HPDE6-E6E7 (cell line): ENCODE results near the gene CEP57.
A peak's percentile ranks its signal among the peaks of the same experiment; 100 is the strongest.
"Not testable (repeated sequence)": the region's sequence is repeated elsewhere in the genome, so short reads cannot be mapped to it uniquely, and the experiment has no call there.

ENCODE experiments used
- DNase-seq: peaks from one replicate; pipeline ENCODE4 v3.0.0; 2011; ENCODE audit warnings: missing footprints; ENCODE audit errors: extremely low spot score

The CEP57 gene

DNA sequence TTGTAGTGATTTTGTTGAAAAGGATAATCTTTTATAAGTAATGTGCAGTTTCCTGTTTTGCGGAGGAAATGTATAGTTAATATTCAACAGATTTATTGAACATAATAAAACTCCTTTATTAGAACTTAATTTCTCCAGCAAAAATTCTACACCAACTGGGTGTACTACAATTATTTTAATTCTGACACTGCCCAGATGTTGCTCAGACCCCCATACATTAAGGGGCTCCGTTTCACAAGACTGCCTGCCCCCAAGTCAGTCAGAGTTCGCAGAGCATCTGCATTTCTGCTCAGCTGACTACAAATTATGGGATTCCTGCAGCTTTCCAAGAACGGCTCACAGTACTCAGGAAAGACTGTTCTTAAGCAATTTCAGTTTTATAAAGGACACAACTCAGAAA is 6.2 kb downstream of the CEP57 start:
- no peak for DNase-seq

DNA sequence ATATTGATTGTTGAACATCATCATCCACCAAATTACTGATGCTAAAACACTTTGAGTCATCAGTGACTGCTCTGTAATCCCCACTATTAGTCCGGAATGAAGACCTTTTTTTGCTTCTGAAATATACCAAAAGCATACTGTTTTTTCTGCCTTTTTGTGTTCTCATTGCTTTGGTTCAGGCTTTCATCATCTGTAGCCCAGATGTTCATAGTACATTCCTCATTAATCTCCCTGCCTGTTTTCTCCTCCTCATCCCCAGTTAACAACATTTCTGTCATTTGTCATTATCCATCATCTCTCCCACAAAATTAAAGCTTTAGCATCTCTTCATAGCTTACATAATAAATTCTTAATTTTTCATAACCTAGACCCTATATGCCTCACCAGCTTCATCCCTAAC is 9.2 kb downstream of the CEP57 start:
- no peak for DNase-seq

DNA sequence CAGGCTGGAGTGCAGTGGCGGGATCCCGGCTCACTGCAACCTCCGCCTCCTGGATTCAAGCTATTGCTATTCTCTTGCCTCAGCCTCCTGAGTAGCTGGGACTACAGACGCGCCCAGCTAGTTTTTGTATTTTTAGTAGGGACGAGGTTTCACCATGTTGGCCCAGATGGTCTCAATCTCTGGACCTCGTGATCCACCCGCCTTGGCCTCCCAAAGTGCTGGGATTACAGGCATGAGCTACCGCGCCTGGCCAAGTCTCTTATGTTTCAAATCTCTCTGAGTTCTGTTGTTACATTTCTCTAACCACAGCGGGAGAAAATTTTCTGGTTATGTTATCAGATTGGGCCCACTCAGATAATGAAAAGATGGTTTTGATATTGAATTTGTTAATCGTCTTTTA is 10.1 kb downstream of the CEP57 start:
- no peak for DNase-seq

DNA sequence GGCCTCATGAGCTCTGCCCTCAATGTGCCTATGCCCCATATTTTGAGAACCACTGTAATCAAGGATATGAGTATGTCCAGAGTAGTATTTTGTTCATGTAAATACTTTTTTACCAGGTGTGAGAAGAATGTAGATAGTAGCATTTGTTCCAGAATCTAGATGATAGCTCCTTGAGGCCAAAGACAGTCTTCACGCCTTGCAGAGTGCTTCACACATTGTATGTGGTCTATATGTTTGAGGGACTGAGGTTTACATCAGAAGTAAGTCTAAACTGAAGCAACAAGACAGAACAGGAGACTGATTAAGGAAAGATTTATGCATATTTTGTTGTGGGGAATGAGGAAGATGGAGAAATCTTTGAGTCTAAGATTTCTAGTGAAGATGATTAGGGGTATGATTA is 12.5 kb downstream of the CEP57 start:
- DNase-seq = no peak

DNA sequence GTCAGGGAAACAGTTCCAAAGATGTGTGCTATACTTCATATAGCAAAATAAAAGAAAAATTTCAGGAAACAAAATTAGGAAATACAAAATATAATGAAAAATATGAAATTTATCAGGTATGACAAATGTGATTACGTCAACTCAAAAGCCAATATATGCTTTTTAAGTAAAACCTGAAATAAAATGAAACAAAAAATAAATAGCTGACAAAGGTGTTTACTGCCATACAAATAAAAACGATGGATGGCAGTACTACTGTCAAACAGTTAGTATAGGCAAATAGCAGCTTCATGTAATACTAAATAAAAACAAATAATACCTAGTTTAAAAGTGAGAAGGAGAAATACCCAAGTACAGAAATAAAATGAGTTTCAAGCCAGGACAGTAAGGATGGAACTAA is 13.7 kb downstream of the CEP57 start:
- DNase-seq = no peak

DNA sequence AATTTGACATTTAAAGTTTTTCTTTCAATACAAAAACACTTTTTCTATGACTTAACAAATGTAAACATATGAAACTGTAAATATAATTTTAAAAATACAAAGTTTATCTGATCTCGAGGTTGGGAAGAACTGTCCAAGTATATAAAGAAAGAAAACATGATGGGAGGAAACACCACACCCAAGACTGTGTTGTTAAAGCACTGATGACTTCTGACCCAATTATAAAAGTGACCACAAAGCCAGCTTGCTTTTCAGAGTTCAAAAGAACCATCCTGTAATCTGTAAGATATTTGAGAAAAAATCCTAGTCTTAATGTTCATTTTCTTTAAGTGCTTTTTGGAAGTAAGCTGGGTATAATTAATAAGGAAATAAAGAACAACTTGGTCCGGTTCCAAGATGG is 15.6 kb downstream of the CEP57 start:
- DNase-seq = no peak

DNA sequence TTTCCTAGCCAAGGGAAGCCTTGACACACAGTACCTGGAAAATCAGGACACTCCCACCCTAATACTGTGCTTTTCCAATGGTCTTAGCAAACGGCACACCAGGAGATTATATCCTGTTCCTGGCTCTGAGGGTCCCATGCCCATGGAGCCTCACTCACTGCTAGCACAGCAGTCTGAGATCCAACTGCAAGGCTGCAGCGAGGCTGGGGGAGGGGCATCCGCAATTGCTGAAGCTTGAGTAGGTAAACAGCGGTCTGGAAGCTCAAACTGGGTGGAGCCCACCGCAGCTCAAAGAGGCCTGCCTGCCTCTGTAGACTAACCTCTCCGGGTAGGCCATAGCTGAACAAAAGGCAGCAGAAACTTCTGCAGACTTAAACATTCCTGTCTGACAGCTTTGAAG is 16.2 kb downstream of the CEP57 start:
- not testable (repeated sequence) for DNase-seq

DNA sequence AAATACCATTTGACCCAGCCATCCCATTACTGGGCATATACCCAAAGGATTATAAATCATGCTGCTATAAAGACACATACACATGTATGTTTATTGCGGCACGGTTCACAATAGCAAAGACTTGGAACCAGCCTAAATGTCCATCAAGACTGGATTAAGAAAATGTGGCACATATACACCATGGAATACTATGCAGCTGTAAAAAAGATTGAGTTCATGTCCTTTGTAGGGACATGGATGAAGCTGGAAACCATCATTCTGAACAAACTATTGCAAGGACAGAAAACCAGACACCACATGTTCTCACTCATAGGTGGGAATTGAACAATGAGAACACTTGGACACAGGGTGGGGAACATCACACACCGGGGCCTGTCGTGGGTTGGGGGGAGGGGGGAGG is 20.8 kb downstream of the CEP57 start:
- not testable (repeated sequence) for DNase-seq

DNA sequence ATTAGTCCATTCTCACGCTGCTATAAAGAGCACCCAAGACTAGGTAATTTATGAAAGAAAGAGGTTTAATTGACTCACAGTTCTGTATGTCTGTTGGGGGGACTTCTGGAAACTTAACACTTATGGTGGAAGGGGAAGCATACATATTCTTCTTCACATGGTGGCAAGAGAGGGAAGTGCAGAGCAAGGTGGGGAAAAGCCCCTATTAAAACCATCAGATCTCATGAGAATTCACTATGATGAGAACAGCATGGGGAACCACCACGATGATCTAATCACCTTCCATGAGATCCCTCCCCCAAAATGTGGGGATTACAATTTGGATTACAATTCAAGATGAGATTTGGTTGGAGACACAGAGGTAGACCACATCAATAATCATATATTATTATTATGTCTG is 25.7 kb downstream of the CEP57 start:
- DNase-seq = no peak

DNA sequence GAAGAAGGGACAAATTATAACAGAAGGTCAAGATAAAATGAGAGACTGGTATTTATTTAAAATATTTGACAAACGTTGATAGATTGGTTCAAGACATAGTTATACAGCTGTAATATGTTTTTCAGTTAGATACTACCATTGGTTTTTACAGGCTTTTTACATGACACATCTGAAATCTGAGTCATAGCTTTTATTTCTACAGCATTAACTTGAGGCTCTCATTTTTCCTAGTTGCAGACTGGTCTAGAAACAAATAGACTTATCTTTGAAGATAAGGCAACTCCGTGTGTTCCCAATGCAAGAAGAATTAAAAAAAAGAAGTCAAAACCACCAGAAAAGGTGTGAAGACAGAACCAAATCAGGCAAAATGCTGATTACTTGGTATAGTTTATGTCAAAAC is 31.3 kb downstream of the CEP57 start:
- no peak for DNase-seq

DNA sequence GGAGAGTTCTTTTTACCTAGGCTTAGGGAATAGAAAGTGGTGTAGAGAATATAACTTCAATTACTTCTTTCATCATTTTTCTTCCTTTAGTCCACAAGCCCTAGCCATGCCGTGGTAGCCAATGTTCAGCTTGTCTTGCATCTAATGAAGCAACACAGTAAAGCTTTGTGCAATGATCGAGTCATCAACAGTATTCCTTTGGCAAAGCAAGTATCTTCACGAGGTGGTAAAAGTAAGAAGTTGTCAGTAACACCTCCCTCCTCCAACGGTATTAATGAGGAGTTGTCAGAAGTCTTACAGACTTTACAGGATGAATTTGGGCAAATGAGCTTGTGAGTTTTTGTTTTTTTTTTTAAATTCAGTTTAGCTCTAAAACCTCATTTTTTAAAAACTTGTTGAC is 37.4 kb downstream of the CEP57 start:
- no peak for DNase-seq

DNA sequence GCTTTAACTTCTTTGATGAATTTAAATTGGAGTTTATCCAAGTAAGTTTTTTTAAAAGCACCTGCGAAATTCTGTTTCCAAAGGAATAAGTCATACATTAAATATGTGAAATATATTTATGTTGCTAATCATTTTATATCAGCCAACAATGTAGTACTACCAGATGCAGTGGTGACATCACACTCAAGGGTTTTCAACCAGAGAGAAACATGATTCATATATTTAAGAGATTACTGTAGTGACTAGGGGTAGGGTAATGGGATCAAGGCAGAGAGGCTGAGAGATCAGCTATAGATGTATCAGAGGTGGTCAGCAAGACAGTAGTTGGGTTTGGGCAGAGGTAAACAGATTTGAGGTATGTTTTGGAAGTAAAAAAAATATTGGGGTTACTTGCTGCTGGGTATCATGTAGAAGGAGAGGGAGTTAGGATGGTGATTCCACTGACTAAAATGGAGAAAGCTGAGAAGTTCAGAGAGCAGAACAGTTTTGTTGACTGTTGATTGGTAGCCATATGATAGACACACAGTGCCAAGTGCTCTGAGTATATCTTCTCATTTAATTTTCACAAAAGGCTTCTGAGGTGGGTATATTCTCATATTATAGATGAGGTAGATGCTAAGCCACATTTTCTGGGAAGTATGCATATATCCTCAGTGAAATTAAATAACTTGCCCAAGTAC is 39.4 kb downstream of the CEP57 start:
- DNase-seq = no peak

DNA sequence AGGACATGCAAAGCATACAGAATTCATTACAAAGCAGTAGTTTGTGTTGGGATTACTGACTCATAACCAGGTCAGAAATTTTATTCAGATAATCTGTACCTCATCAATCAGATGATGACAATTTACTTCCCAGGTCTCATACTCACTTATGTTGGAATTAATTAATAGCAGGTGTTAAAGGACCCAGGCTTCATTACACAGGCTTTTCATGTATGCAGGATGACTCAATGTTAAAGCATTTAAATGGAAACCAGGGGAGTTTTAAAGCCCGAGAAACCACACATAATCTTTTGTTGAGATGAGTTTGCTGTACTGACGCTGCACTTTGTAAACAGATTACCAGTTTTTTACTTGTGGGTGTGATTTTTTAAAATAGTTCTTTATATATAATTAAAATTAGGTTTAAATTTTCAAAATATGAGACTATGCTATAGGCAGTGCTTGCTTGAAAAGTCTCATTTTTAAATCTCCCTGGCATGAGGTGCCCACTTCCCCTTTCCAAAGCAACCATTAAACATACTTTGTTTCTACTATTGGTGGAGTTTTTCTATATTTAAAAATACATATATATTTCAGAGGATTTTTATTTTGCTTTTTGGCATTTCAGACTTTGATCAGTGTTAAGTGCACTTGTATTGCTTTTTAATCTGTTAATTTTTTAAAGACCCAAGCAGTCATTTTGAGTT is 41.0 kb downstream of the CEP57 start:
- no peak for DNase-seq

DNA sequence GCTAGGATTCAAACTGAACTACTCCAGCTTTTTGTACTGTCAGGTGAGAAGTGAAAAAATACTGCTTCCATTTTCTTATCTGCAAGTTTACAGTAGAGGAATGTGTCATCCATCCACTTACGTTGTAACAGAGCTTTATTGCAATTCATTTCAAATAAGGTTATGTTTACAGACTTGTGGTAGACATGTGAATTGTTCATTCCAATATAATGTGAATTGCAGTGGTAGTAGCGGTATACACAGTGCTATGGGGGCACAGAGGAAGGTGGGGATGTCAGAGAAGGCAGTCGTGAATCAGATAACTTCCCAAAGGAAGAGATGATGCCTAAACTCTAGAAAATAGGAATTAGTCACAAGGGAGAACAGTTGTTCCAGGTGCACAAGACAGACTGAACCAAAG is 42.5 kb downstream of the CEP57 start:
- no peak for DNase-seq

DNA sequence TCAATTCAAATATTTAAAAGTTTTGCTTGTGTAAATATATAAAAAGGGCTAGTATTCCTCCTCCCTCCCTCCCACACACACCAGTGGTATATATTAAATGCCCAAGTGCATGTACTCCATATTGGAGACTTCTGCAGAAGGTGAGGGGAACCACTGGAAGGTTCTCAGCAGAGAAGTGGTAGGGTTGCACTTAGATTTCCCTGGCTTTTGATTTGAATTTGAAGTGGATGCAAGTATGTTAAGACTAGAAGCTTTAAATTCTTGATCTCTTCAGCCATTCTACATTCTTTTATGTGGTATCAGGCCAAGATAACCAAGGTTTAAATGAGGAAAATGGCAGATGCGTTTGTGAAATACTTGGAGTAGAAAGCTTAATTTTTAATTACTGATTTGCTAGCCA is 43.1 kb downstream of the CEP57 start:
- no peak for DNase-seq

DNA sequence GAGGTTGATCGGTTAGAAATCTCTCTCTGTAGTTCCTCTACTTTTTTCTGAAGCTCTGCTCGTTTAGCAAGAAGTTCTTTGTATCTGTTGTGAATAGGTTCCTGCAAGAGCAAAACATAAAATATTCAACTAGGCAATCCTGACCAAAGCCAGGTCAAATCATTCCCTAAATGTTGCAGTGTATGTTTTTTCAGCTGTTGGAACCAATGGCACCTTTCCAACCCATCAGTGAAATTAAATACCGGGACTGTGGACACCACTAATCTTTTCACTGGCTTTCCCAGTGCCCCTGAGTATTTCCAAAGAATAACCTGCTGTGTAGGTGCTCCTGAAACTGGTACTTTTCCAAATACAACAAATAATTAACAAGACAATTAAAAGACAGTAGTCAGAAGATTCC is 45.1 kb downstream of the CEP57 start:
- DNase-seq = no peak

DNA sequence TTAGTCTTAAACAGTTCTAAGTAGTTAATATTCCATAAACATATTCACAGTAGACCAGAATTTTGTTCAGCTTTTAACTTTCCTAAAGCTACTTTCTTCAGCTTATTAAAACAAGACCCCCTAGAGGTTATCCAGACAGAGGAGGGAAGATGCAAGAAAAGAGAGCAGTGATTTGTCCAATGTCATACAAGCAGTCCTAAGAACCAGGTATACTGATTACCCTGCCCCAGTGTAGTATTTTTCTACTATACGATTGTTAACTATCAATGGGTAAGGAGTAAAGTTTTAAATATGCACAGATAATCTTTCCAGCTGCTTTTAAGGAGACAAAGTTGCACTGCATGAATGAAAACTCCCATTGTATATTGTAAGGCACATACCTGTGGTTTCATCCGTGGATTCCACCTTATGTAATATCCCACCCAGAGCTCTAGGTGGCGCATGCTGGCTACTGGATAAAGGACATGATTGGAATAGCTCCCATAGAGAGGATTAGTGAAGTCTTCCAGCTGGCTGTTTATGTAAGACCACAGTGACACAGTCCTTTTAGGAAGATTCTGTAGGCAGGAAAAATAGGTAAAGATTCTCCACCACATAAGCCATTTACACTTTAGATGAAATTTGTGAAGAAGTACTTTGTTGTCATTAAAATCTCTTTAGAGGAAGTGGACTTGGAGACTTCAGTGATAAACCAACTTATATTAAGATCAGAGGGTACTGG is 45.6 kb downstream of the CEP57 start:
- DNase-seq = peak; percentile 53

DNA sequence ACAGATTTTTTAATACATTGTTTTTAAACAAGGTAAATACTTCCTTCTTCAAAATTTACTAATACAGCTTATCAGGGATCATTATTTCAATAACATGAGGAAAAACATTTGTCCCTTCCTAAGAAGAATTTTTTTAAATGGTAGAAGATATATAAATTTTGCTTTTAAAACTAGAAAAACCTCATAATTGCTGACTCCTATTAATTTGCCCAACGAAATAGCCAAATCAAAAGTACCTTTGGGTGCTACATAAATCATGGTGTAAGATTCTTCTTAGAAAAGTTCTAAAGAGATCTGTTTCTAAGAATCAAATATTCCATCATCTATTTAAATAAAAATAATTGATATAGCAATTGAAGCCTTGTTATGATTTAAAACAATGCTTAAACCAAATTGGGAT is 54.9 kb downstream of the CEP57 start:
- DNase-seq = no peak

DNA sequence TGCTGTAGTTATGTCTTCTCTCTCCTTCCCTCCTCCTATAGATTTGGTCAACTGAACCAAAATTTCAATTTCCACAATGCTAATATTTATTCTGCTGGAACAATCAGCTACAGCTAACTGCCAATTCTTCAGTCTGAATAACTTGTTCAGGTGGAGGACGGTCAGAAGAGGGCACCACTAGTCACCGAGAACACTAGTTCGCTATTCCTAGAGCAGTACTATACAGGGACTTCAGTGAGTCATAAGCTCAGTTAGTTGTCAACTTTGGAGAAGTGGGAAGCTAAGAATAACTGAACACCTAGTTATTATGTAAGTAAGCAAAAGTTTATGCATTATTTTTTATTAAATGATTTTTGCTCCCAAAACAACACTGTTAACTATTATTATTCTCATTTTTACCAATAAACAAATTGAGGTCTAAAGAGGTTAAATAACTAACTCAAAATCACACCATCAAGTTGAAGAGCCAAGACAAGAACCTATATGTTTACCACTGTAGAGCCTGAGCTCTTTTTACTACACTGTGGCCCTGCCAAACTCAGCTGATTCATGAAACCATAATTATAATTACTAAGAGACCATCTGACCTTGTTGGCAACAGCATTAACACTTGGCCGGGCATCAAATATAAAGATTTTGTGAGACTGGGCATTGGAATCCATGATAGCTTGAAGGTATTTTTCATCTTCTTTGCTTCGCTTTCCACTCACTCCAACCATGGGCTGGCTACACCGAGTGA is 59.0 kb downstream of the CEP57 start:
- DNase-seq = peak; percentile 25

DNA sequence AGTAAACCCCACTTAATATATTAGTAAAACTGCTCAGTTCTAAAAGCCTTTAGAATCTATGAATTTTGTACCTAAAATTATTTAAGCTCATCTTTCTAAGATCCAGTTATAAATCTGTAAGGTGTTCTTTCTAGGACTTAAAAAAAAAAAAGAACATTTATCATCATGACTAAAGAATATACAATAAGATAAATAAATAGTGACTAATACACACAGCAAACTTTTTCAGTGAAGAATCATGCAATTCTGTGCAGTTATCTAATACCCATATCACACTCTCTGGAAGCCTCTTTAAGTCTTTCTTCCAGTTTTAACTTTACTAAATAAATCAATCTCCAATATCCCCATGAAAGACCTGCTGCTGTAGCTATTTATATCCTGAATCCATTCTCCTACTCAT is 59.8 kb downstream of the CEP57 start:
- DNase-seq = no peak

DNA sequence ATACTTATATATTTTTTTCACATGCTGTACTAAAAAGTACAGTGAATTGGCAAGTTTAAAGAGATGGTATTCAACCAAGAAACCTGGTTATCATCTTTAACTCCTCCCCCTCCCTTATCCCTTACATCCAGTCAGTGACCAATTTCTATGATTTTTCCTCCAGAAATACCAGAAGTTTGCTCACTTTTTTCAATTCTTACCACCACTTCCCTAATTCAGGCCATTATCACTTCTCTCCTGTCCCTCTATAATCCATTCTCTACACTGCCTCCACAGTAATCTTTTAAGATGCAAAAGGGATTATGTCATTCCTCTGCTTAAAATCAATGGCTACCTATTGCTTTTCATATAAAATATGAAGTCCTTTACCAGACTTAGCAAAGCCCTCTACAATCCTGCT is 62.8 kb downstream of the CEP57 start:
- DNase-seq = no peak

DNA sequence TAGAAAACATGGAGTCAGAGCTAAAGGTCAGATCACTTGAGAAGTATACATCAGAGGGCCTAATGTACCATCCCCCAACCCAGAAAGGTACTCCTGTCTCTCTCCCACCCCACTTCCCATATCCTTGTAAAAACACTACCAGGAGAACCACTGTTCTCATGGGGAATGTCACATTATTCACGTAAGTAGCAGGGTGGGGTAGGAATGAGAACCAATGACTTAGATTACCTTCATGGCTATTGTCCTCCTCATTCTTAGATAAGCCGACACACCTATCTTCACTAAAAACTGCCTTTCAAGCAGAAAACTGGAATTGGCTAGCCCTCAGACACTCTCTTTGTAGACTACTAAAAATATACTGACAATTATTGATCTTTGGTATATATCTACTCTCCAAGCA is 63.6 kb downstream of the CEP57 start:
- DNase-seq = no peak
